GM12892 (cell line): ENCODE data around the gene LAMTOR3.

Experiments used
- POLR2A ChIP-seq: IDR thresholded peaks from 2 replicates; pipeline ENCODE4 v1.6.1; 2011; ENCODE audit warnings: low read depth, low read length, control low read depth
- POLR2AphosphoS5 ChIP-seq: IDR thresholded peaks from 2 replicates; pipeline ENCODE4 v1.6.1; 2011; ENCODE audit warnings: low read depth, low read length, control low read depth
- TAF1 ChIP-seq: IDR thresholded peaks from 2 replicates; pipeline ENCODE4 v1.6.1; 2011; ENCODE audit warnings: low read depth, mild to moderate bottlenecking, control low read depth, low read length, borderline replicate concordance

- peak; percentile 73 for TF ChIP-seq POLR2A
- peak; percentile 66; the same call in 1 of the 2 replicates for TF ChIP-seq POLR2AphosphoS5
- peak; percentile 66; the same call in 1 of the 2 replicates for TF ChIP-seq TAF1
Observed at GRCh38 chr4:99894161-99894997, at the start of gene LAMTOR3.
